Activated CD4-positive, alpha-beta T cell treated with anti-CD3 and anti-CD28 coated beads, Interleukin-2, amount 50 U/mL, for 4 hours (primary cell): ENCODE results near the gene GPR34.

Experiments used
- DNase-seq, 2 experiments: peaks; one replicate each; pipeline ENCODE4 v3.0.0-alpha.2; 2020

Gene GPR34

GRCh38 chrX:41739871-41740270 lies 51.1 kb downstream of the GPR34 start:
- DNase-seq = no peak
